ENCODE measurements around the gene NCF2.

The NCF2 gene, protein sequence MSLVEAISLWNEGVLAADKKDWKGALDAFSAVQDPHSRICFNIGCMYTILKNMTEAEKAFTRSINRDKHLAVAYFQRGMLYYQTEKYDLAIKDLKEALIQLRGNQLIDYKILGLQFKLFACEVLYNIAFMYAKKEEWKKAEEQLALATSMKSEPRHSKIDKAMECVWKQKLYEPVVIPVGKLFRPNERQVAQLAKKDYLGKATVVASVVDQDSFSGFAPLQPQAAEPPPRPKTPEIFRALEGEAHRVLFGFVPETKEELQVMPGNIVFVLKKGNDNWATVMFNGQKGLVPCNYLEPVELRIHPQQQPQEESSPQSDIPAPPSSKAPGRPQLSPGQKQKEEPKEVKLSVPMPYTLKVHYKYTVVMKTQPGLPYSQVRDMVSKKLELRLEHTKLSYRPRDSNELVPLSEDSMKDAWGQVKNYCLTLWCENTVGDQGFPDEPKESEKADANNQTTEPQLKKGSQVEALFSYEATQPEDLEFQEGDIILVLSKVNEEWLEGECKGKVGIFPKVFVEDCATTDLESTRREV

DNA sequence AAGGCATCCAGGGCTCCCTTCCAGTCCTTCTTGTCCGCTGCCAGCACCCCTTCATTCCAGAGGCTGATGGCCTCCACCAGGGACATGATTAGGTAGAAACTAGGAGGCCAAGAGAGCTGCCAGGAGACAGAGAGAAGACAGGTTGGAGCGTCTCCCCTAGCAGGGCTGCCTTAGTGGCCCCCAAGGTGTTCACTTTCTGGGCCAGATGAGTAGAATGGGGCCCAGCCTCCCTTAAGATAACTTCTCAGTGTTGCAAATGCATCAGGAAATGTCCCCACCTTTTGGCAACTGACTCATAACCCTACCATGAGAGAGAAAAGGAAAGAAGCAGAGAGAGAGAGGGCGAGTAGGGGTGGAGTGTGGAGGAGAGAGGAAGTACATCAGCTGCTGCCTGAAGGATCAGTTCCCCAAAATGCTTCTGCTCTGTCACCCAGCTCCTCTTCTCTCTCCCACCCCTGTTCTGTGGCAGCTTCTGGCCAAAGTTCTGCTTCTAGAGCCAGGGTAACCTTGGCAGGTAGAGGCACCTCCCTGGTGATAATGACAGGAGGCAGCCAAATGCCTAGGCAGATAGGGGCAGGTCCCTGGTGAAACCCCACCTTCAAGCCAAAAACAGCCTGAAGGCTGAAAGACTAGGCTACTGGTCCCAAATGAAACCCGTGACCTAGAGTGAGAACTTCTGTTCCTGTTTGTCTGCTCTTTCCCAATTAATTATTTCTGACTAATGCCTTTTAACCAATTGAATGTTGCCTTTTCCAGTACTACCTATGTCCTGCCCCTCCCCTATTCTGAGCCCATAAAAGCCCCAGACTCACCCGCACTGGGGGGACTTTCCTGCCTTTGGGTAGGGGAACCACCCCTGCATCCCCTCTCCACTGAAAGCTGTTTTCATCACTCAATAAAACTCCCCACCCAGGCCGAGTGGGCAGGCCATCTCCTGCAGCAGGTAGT is at the start of gene NCF2:
TSS of gene NCF2 (minus strand) at position 216 of the 948 bp plus-strand sequence. CDS start at position 86, 130 bp downstream.
- H3K27me3 Mint-ChIP-seq, result peaks cover 5% of the 10 kb centered on the region
- peak within 1 kb of the TSS; percentile 87 for H3K27ac Mint-ChIP-seq
- H3K4me1 Mint-ChIP-seq, result peaks cover 42% of the 10 kb centered on the region
- H3K4me3 Mint-ChIP-seq, result peak within 1 kb of the TSS; percentile 62
- DNase-seq, result peak; percentile 66
- CTCF ChIA-PET, result interaction anchor here (0.7 to 3.4 kb wide), 4 partner anchors 8 to 112 kb away, joined by 3 to 19 read pairs (median 6); no protein-coding TSS in a partner anchor
- H3K36me3 Mint-ChIP-seq, result peaks cover 4% of the 10 kb centered on the region
- no peaks in the 10 kb centered on the region for H3K9me3 Mint-ChIP-seq

DNA sequence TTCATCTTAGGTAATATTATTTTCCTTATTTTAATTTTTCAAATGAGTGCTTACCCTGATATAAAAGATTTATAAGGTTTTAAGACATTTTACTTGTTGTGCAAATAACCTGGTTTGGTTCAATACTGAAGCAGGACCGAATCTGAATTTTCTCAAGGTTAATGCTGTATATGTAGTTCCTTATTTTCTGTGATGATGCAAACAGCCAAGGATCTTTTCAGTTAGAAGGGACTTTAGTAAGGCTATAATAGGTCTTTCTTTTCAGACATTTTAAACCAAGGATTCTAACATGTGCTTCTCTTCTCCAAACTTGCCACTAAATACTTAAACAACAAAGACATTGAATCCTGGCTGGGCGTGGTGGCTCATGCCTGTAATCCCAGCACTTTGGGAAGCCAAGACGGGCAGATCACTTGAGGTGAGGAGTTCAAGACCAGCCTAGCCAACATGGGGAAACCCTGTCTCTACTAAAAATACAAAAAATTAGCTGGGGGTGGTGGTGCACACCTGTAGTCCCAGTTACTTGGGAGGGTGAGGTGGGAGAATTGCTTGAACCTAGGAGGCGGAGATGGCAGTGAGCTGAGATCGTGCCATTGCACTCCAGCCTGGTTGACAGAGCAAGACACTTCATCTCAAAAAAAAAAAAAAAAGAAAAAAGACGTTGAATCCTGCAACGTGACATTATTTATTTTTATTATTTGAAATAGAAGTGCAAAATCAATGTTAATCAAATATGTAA is 48.6 kb upstream of the NCF2 start:
- CTCF ChIA-PET, result interaction anchor here (1.6 kb wide), 1 partner anchor 277 kb away, joined by 4 read pairs; no protein-coding TSS in a partner anchor
- Mint-ChIP-seq H3K9me3 (no peaks in the 10 kb centered on the region), H3K4me3 (no peak overlapping the region), H3K27ac (no peak overlapping the region), H3K4me1 (peaks cover 13% of the 10 kb centered on the region), H3K36me3 (peaks cover 7% of the 10 kb centered on the region), H3K27me3 (peaks cover 27% of the 10 kb centered on the region)
- no peak for DNase-seq

DNA sequence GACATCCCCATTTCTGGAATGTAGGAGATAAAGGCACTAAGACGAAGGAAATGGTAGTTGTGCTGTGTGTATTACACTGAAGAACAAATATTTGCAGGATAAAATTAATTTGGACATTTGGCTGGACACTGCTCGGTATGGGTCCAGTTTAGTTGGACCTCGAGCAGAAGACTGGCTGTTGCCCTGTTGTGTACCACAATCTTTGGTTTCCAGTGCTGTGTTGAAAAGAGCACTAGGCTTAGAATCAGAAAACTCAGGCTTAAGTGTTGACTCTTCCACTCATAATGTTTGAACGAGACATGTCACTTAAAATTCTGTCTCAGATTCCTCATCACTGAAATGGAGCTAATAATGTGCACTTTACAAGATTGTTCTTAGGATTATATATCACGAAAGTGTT is 46.5 kb upstream of the NCF2 start:
- Mint-ChIP-seq H3K4me3 (peak overlapping the region; percentile 97), H3K9me3 (no peaks in the 10 kb centered on the region), H3K27ac (no peak overlapping the region), H3K36me3 (peaks cover 20% of the 10 kb centered on the region), H3K27me3 (peaks cover 27% of the 10 kb centered on the region), H3K4me1 (peaks cover 26% of the 10 kb centered on the region)
- DNase-seq, result no peak
- CTCF ChIA-PET, result interaction anchor here (0.8 kb wide), 1 partner anchor 19 kb away, joined by 3 read pairs; no protein-coding TSS in a partner anchor

DNA sequence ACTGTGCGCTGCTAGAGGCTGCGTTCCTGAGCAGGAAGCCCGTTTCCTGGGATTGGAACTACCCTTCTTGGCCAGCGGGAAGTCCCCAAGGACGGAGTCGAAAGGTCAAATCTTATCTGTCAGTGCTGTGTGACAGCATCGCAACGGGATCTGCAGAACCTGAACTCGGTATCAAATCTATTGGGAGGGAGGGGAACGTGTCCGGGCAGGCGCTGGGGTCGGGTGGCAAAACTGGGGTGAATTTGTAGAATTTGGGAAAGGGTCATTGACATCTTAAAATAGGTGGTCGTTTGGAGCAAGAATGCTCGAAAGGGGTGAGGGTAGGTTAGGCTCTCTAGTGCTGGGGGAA is 46.0 kb upstream of the NCF2 start:
- CTCF ChIA-PET, result interaction anchor here (0.8 to 5.8 kb wide), 4 partner anchors 11 to 49 kb away, joined by 3 to 46 read pairs (median 4); partner anchors contain the start of gene APOBEC4
- no peaks in the 10 kb centered on the region for H3K9me3 Mint-ChIP-seq
- peaks cover 23% of the 10 kb centered on the region for H3K36me3 Mint-ChIP-seq
- peak overlapping the region; percentile 98 for H3K27ac Mint-ChIP-seq
- DNase-seq, result no peak
- peaks cover 29% of the 10 kb centered on the region for H3K4me1 Mint-ChIP-seq
- peak overlapping the region; percentile 97 for H3K4me3 Mint-ChIP-seq
- H3K27me3 Mint-ChIP-seq, result peaks cover 27% of the 10 kb centered on the region

DNA sequence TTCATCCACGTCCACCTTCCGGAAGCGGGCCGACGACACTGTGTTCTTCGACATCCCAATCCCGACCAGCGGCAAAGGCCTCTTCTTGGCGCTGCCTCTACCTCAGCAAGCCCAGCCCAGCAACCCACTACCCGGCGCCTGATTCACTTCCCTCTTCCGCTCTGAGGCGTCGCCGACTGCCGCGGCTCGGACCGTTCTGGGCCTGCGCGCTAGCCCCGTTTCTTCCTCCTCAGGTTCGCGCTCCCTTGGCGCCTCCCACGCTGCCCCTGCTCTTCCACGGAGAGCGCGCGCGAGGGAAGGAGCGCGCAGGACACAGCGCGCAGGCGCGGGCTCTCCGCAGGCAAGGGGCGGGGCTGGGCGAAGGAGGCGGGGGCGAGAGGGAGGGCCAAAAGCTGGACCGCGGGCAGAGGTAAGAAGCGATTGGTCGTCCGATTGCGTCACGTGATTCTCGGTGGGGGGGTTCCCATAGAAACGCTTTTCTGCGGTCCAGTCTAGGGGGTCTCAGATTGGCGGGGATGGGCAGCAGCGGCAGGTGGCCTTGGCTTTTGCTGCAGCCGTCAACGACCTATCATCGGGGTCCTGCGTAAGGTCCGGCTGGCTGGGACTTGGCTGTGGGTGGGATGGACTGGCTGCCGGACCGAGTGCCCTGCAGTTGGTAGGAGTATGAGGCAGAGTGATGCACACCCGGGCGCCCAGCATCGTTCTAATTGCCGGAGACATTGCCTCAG is 45.5 kb upstream of the NCF2 start, which contains the start of gene ARPC5:
TSS of gene ARPC5 (minus strand) at position 178 of the 728 bp plus-strand sequence. CDS start at position 54, 124 bp downstream.
- no peaks in the 10 kb centered on the region for H3K9me3 Mint-ChIP-seq
- peaks cover 27% of the 10 kb centered on the region for H3K27me3 Mint-ChIP-seq
- peak within 1 kb of the TSS; percentile 97 for H3K4me3 Mint-ChIP-seq
- H3K4me1 Mint-ChIP-seq, result peaks cover 32% of the 10 kb centered on the region
- H3K36me3 Mint-ChIP-seq, result peaks cover 25% of the 10 kb centered on the region
- DNase-seq, result peak; percentile 96
- CTCF ChIA-PET, result interaction anchor here (1.4 to 5.8 kb wide), 3 partner anchors 11 to 49 kb away, joined by 3 to 46 read pairs (median 5); partner anchors contain the start of gene APOBEC4
- H3K27ac Mint-ChIP-seq, result peak within 1 kb of the TSS; percentile 98

DNA sequence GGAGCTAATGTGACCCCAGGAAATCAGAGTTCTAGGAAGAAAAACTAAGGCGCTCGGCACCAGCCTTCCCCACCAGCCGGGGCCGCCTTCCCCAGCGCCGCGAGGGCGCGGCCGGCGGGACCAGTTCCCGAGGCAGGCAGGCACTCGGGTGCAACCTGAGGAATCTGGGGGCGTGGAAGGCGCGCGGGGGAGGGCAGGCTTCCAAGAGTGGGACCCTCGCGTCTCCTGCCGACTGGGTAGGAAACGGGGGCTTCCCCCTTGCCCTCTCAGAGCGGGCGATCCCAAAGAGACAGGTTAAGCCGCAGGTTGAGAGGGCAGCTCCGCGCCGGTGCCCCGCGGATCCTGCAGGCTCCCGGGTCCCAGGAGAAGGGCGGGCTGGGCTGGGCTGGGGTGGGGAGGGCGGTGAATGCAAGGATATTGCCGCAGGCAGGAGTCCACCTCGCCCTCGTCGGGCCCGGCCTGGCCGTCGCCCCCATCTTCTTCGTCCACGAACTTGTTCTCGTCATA is 44.9 kb upstream of the NCF2 start:
- Mint-ChIP-seq H3K36me3 (peaks cover 31% of the 10 kb centered on the region), H3K9me3 (no peaks in the 10 kb centered on the region), H3K27me3 (peaks cover 27% of the 10 kb centered on the region), H3K27ac (peak overlapping the region; percentile 98), H3K4me3 (peak overlapping the region; percentile 97), H3K4me1 (peaks cover 36% of the 10 kb centered on the region)
- CTCF ChIA-PET, result interaction anchor here (0.7 to 5.8 kb wide), 7 partner anchors 12 to 416 kb away, joined by 3 to 46 read pairs (median 5); partner anchors contain the start of genes APOBEC4 and TSEN15
- peak; percentile 44 for DNase-seq

DNA sequence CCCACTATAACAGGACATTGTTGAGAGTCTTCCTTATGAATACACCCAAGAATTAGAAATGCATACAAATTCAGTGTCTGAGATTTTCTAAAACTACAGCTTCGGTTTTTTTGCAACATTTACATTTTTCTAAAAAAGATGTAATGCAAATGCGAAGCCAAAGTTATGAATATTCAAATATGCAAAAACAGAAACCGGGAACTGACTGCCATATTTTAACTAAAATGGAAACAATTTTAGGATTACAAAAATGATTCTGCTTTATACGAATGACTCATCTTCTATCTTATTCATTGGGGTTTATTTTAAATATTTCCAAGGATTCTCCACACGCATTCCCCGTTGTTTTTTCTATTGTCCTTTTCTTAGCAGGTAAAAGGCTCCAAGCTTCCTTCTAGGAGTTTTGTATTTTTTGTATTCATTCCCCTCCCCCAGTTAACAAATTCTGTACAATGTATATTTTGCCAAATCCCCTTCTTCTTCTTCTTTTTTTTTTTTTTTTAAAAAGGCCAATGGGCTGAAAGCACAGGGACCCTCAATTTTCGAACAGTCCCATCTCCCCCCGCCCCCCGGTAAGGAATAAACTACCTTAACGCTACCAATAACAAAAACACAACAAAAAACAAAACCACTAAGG is 44.3 kb upstream of the NCF2 start:
- DNase-seq, result no peak
- no peaks in the 10 kb centered on the region for H3K9me3 Mint-ChIP-seq
- H3K27me3 Mint-ChIP-seq, result peaks cover 22% of the 10 kb centered on the region
- peak overlapping the region; percentile 84 for H3K27ac Mint-ChIP-seq
- peak overlapping the region; percentile 97 for H3K4me3 Mint-ChIP-seq
- H3K4me1 Mint-ChIP-seq, result peaks cover 38% of the 10 kb centered on the region
- peaks cover 36% of the 10 kb centered on the region for H3K36me3 Mint-ChIP-seq
- CTCF ChIA-PET, result interaction anchor here (0.7 to 5.8 kb wide), 10 partner anchors 12 to 416 kb away, joined by 3 to 46 read pairs (median 4); partner anchors contain the start of genes APOBEC4 and TSEN15

DNA sequence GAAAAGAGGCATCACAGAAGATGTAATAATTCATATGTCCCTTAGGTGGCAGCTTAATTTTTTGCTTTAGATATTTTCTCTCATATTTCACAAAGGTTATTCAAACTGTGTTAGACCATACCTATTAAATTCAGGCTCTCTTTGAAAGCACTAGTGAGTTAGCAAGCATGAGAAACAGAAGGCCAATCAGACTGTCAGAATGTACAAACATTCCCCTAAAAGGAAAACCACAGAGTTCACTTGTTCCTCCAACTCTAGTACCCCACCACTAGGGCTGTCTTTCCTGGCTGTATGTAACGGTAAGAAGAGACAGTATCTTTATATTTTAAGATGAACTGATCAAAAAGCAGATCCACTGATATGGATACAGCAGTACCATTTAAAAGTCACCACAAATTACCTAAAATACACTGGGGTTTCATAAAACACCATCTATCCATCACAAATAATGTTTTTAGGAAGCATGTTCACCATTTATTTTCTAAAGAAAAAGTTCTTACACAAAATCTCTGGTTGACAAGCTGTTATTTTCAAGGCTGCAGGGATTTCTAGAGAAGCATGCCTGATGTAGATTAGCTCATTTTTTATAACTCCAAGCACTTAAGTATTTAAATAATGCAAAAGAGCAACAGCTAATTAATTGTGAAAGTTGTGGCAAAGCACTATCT is 43.6 kb upstream of the NCF2 start:
- Mint-ChIP-seq H3K4me3 (peak overlapping the region; percentile 97), H3K9me3 (no peaks in the 10 kb centered on the region), H3K27me3 (peaks cover 19% of the 10 kb centered on the region), H3K27ac (peak overlapping the region; percentile 84), H3K36me3 (peaks cover 41% of the 10 kb centered on the region), H3K4me1 (peaks cover 42% of the 10 kb centered on the region)
- CTCF ChIA-PET, result interaction anchor here (1.1 to 5.8 kb wide), 9 partner anchors 11 to 417 kb away, joined by 3 to 46 read pairs (median 5); partner anchors contain the start of genes APOBEC4, SMG7 and TSEN15
- peak; percentile 27 for DNase-seq

DNA sequence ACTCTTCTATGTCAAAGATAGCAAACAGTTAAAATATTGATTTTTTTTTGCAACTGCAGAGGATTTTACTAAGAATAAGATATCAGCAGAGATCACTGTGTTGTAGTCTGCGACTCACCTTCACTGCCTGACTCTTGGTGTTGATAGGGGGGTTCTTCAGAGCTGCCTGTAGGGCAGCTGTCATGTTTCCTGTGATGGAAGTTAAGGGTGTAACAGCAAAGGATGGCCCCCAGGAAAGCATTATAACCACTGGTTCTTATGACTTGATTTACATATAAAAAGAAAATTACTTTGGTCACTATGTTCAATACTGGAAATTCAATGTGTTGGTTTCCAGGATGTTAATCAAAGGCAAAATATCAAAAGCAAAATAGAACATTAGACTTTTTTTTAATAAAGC is 42.7 kb upstream of the NCF2 start:
- Mint-ChIP-seq H3K9me3 (no peaks in the 10 kb centered on the region), H3K4me3 (peak overlapping the region; percentile 97), H3K36me3 (peaks cover 49% of the 10 kb centered on the region), H3K27ac (peak overlapping the region; percentile 84), H3K27me3 (peaks cover 17% of the 10 kb centered on the region), H3K4me1 (peaks cover 50% of the 10 kb centered on the region)
- CTCF ChIA-PET, result interaction anchor here (1.4 to 5.8 kb wide), 6 partner anchors 10 to 326 kb away, joined by 3 to 46 read pairs (median 7); partner anchors contain the start of genes APOBEC4 and SMG7
- peak; percentile 37 for DNase-seq

DNA sequence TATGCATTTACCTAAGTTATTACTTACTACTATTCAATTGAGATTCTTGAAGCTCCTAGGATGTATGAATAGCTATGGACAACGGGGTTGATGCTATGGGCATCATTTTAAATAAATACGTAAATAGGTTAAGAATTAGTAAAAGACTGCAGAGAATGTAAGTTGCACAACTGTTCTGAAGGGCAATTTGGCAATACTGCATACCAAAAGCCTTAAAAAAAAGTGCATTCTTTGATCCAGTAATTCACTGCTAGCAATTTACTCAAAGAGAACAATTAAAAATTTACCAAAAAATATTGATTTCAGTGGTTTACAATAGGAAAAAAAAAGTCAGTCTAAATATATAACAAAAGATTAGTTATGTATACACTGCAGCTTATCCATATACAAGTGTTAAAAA is 41.9 kb upstream of the NCF2 start:
- Mint-ChIP-seq H3K4me1 (peaks cover 50% of the 10 kb centered on the region), H3K27me3 (peaks cover 15% of the 10 kb centered on the region), H3K27ac (no peak overlapping the region), H3K4me3 (peak overlapping the region; percentile 34), H3K9me3 (no peaks in the 10 kb centered on the region), H3K36me3 (peaks cover 49% of the 10 kb centered on the region)
- no peak for DNase-seq
- CTCF ChIA-PET, result interaction anchor here (1.7 to 5.8 kb wide), 4 partner anchors 9 to 160 kb away, joined by 5 to 46 read pairs (median 11); partner anchors contain the start of genes APOBEC4 and SMG7

DNA sequence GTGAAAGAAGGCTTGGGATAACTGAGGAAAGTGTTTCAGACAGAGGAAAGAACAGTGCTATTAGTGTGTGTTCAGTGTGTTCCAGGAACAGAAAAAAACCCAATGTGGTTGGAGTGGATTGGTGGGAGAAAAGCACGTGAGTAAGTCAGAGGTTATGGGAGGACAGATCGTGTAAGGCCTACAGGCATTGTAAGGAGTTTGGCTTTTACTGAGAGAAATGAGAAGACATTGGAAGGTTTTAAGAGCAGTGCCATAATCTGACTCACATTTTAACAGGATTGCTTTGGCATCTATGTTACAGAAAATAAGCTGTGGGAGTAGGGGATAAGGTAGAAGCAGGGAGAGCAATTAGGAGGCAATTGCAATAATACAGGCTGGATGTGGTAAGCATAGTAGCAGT is 40.5 kb upstream of the NCF2 start:
- H3K27me3 Mint-ChIP-seq, result peaks cover 5% of the 10 kb centered on the region
- H3K4me1 Mint-ChIP-seq, result peaks cover 39% of the 10 kb centered on the region
- DNase-seq, result no peak
- H3K9me3 Mint-ChIP-seq, result no peaks in the 10 kb centered on the region
- CTCF ChIA-PET, result interaction anchor here (1.2 to 5.8 kb wide), 3 partner anchors 8 to 285 kb away, joined by 3 to 46 read pairs (median 7); partner anchors contain the start of gene APOBEC4
- no peak overlapping the region for H3K27ac Mint-ChIP-seq
- peak overlapping the region; percentile 2 for H3K4me3 Mint-ChIP-seq
- peaks cover 46% of the 10 kb centered on the region for H3K36me3 Mint-ChIP-seq
